ENCODE data around the gene BOC.

Gene BOC

DNA sequence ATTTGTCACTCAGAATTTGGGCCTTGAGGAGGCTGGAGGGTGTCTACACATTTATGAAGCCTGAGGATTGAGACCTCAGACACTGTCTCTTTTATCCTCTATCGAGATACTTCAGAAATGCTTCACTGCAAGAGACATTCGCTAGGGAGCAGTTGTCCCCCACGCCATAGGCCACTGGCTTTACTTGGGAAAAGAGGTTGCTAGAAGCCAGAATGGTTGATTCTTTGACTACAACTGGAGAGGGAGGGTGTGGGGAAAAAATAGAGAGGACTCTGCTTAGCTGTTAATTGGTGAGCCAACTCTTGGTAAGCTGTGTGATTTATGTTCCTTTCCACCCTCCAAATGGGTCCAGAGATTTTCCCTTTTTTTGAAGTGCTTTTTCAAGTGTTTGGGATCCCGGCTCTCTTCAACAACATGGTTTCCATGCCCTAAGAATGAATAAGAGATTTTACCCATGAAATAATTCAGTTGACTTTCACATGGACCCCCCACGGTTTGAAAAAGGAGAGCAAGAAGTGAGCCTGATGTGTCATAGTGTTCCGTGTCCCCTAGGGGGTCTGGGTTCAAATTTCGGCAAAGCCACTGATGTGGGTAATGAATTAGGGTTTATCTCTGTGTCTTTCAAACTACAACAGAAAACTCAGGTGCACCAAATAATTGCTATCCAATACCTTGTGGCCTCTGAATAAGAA is 2.7 kb downstream of the BOC start:
- H3K36me3 ChIP-seq (ENCODE audit: control insufficient read depth, insufficient read depth, low read length), result peaks cover 11% of the 10 kb centered on the region
- H3K9me3 ChIP-seq (ENCODE audit: control insufficient read depth, low read length), result no peaks in the 10 kb centered on the region
- peaks cover 13% of the 10 kb centered on the region for H3K4me1 ChIP-seq (ENCODE audit: control insufficient read depth, insufficient read depth, low read length, poor library complexity, severe bottlenecking)
- peak overlapping the region; percentile 67 for H3K4me3 ChIP-seq (ENCODE audit: extremely low read depth, insufficient read depth, low read length, poor library complexity, severe bottlenecking)
- WGBS, 2 experiments (ENCODE audit: insufficient coverage in 2 of 2), result 89 to 97% methylated on average over 3 to 4 of the region's 7 CpGs
- H3K27ac ChIP-seq (ENCODE audit: low read depth, low read length, severe bottlenecking), result no peak overlapping the region

DNA sequence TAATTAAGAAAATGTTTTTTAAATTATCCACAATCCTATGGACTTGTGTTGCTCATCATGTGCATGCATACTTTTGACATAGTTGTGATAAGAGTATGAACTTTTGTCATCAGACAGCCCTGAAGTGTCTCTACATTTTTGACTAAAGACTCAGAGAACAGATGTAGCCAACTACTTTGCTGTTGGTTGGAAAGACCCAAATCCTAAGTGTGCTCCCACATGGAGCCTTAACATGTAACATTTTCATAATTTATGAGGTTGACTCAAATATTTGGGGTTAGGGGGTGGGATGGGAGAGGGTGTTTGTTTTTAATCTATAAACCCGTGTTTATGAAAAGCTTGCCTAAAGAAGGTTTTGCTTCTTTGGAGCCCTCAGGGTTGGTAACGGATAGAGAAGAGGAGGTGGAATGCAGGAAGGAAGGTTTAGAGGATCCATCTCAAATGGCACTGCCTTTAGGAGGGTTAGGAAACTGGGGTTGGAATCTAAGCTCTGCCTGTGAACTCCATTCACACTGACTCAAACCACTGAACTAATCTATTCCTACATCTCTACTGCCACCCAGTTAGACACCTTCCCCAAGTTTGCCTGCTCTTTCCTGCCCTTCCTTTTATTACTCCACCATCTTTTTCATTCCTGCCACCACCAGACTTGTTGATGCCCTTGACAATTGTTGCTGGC is 3.7 kb downstream of the BOC start:
- WGBS, 2 experiments (ENCODE audit: insufficient coverage in 2 of 2), result 81 to 82% methylated on average over 2 of the region's 2 CpGs
- H3K9me3 ChIP-seq (ENCODE audit: control insufficient read depth, low read length), result no peaks in the 10 kb centered on the region
- peaks cover 11% of the 10 kb centered on the region for H3K36me3 ChIP-seq (ENCODE audit: control insufficient read depth, insufficient read depth, low read length)
- H3K27ac ChIP-seq (ENCODE audit: low read depth, low read length, severe bottlenecking), result no peak overlapping the region
- peaks cover 13% of the 10 kb centered on the region for H3K4me1 ChIP-seq (ENCODE audit: control insufficient read depth, insufficient read depth, low read length, poor library complexity, severe bottlenecking)
- no peak overlapping the region for H3K4me3 ChIP-seq (ENCODE audit: extremely low read depth, insufficient read depth, low read length, poor library complexity, severe bottlenecking)

DNA sequence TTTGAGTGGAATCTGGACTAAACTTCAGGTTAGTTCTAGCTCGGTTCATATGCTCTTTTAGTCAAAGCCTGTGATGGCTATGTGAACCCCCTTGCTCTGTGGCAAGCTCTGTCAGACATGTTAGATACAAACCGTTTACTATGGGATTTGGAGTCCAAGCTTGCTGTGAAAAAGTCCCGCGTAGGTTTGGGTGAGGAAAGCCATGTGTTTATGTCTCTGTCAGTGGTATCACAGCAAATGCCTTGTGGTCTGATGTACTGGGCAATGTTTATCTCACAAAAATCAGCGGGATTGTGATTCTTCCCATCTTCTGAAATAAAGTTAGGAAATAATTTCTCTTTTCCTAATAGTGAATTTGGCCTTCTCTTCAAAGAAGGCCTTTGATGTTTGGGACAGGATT is 5.0 kb downstream of the BOC start:
- H3K36me3 ChIP-seq (ENCODE audit: control insufficient read depth, insufficient read depth, low read length), result peaks cover 19% of the 10 kb centered on the region
- WGBS, 2 experiments (ENCODE audit: insufficient coverage in 2 of 2), result 92 to 100% methylated on average over 4 of the region's 5 CpGs
- H3K27ac ChIP-seq (ENCODE audit: low read depth, low read length, severe bottlenecking), result no peak overlapping the region
- no peak overlapping the region for H3K4me3 ChIP-seq (ENCODE audit: extremely low read depth, insufficient read depth, low read length, poor library complexity, severe bottlenecking)
- H3K9me3 ChIP-seq (ENCODE audit: control insufficient read depth, low read length), result no peaks in the 10 kb centered on the region
- peaks cover 15% of the 10 kb centered on the region for H3K4me1 ChIP-seq (ENCODE audit: control insufficient read depth, insufficient read depth, low read length, poor library complexity, severe bottlenecking)

DNA sequence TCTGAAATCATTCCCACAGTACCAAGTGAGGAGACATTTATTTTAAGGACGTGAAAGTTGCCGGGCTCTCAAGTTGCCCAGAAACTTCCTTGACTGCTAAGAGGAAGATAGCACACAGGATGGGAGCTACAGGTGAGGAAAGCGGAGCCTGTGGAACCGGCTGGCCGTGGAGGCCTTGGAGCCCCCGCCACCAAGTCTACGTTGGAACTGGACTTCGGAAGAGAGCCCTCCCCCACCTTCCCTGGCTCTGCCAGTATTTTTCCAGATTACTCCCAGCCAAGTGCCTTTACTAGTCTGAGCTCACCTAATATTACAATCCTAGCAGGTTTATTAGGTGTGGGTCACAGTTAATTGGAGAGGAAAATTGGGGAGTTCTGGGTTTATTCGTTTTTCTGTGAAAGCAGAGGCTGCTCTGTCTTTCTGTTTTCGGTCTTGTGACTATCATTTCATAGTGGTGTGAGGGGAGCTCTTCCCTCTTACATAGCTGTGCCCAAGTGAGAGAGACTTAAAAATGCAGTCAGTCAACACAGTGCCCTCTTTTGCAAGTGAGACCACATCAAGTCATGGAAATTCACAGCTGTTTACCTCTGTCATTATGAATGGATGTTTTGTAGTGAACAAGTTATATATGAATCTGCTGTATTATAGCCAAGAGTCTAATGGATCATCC is 6.8 kb downstream of the BOC start:
- Histone ChIP-seq H3K9me3 (ENCODE audit: control insufficient read depth, low read length) (no peaks in the 10 kb centered on the region), H3K4me3 (ENCODE audit: extremely low read depth, insufficient read depth, low read length, poor library complexity, severe bottlenecking) (no peak overlapping the region), H3K36me3 (ENCODE audit: control insufficient read depth, insufficient read depth, low read length) (peaks cover 19% of the 10 kb centered on the region), H3K4me1 (ENCODE audit: control insufficient read depth, insufficient read depth, low read length, poor library complexity, severe bottlenecking) (peaks cover 19% of the 10 kb centered on the region), H3K27ac (ENCODE audit: low read depth, low read length, severe bottlenecking) (no peak overlapping the region)
- 80 to 82% methylated on average over 6 to 9 of the region's 10 CpGs for WGBS, 2 experiments (ENCODE audit: insufficient coverage in 2 of 2)

DNA sequence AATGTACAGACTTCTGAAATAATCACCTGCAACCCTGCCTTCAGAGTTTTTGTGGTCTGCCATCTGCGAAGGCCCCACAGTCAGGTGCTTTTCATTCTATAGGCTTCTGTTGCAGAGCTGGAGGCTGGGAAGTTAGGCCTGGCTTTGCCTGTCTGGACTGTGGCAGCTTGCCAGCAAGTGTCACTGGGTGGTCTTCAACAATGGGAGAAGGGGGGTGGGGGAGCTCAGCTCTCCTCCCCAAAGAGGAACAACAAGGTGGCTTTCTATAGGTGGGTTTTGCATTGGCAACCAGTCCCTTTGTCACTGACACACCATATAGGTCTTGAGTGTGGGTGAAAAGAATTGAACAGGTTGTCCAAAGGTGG is 7.3 kb downstream of the BOC start:
- no peak overlapping the region for H3K4me3 ChIP-seq (ENCODE audit: extremely low read depth, insufficient read depth, low read length, poor library complexity, severe bottlenecking)
- no peak overlapping the region for H3K27ac ChIP-seq (ENCODE audit: low read depth, low read length, severe bottlenecking)
- H3K4me1 ChIP-seq (ENCODE audit: control insufficient read depth, insufficient read depth, low read length, poor library complexity, severe bottlenecking), result peaks cover 15% of the 10 kb centered on the region
- no peaks in the 10 kb centered on the region for H3K9me3 ChIP-seq (ENCODE audit: control insufficient read depth, low read length)
- peaks cover 19% of the 10 kb centered on the region for H3K36me3 ChIP-seq (ENCODE audit: control insufficient read depth, insufficient read depth, low read length)
- no CpG with 5 or more reads among the region's 1 CpG for WGBS, 2 experiments (ENCODE audit: insufficient coverage in 2 of 2)

DNA sequence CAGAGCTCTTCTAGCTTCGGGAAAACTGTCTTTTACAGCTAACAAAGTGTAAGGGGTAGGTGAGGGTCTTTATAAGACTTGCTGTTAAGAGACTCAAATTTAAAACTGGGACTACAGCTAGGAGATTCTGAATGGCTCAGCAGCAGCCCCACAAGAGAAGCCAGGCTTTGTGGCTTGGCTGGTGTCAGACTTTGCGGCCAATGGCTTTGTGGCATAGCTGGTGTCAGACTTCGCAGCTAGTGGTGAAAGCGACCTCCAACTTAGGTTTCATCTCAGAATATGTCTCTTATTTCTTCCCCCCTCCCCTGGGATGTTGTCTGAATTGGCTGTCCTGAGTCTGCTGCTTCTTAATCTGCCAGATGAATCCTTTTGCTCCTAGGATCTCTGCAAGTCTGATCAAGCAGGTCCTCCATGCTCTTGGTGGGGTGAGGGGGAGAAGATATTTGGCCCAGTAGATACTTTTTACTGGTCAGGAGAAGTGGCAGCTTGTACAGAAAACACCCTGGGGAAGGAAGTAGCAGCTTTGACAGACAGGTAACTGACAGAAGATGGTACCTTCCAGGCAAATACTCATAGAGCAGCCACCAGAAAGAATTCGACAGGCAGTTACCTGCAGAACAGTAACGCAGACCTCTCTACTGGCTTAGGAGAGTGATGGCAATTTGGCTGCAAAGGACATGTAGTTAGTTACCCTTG is 8.4 kb downstream of the BOC start:
- Histone ChIP-seq H3K27ac (ENCODE audit: low read depth, low read length, severe bottlenecking) (no peak overlapping the region), H3K9me3 (ENCODE audit: control insufficient read depth, low read length) (no peaks in the 10 kb centered on the region), H3K4me1 (ENCODE audit: control insufficient read depth, insufficient read depth, low read length, poor library complexity, severe bottlenecking) (peaks cover 15% of the 10 kb centered on the region), H3K36me3 (ENCODE audit: control insufficient read depth, insufficient read depth, low read length) (peaks cover 23% of the 10 kb centered on the region), H3K4me3 (ENCODE audit: extremely low read depth, insufficient read depth, low read length, poor library complexity, severe bottlenecking) (no peak overlapping the region)
- WGBS, 2 experiments (ENCODE audit: insufficient coverage in 2 of 2), result 61 to 68% methylated on average over 4 to 5 of the region's 6 CpGs

DNA sequence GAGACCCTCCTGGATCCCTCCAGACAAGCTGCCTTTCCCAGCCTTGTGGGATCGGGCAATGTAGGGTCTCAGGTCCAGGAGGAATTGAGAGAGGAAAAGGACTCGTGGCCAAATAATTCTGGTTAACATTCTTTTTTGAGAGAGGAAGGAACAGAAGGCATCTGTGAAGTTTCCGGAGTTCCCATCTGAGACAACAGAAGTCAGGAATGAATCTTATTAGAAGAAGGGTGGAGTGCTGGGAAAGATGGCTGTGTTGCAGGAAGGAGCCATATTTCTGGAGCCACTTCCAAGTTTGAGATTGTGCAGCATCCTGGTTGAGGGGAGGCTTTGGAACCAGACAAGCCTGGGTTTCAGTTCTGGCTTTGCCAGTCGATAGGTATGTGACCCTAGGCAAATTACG is 9.4 kb downstream of the BOC start:
- WGBS, 2 experiments (ENCODE audit: insufficient coverage in 2 of 2), result 90 to 94% methylated on average over 3 to 5 of the region's 5 CpGs
- Histone ChIP-seq H3K4me1 (ENCODE audit: control insufficient read depth, insufficient read depth, low read length, poor library complexity, severe bottlenecking) (peaks cover 14% of the 10 kb centered on the region), H3K4me3 (ENCODE audit: extremely low read depth, insufficient read depth, low read length, poor library complexity, severe bottlenecking) (no peak overlapping the region), H3K36me3 (ENCODE audit: control insufficient read depth, insufficient read depth, low read length) (peaks cover 23% of the 10 kb centered on the region), H3K9me3 (ENCODE audit: control insufficient read depth, low read length) (no peaks in the 10 kb centered on the region), H3K27ac (ENCODE audit: low read depth, low read length, severe bottlenecking) (no peak overlapping the region)

DNA sequence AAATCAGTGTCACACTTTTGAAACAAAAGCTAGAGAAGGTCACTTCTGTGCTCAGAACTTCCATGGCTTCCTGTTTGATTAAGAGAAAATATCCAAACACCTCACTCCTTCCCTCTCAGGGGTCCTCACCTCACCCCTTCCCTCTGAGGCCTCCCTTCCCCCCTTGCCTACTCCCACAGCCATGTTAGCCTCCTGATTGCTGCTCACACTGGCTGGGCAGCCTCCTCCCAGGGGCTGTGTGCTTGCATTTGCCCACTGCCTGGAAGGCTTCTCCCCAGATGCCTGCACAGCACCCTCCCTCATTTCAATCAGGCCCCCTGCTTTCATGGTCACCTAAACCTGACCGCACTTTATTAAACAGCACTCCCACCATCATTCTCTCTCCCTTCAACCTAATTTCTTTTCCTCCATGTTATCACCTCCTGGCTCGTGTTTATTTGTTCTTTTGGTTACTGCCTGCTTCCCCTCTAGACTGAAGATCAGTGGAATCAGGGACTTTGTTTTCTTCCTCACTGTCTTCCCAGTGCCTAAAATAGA is 10.4 kb downstream of the BOC start:
- Histone ChIP-seq H3K4me1 (ENCODE audit: control insufficient read depth, insufficient read depth, low read length, poor library complexity, severe bottlenecking) (peaks cover 15% of the 10 kb centered on the region), H3K36me3 (ENCODE audit: control insufficient read depth, insufficient read depth, low read length) (peaks cover 16% of the 10 kb centered on the region), H3K9me3 (ENCODE audit: control insufficient read depth, low read length) (no peaks in the 10 kb centered on the region), H3K27ac (ENCODE audit: low read depth, low read length, severe bottlenecking) (peak overlapping the region; percentile 73), H3K4me3 (ENCODE audit: extremely low read depth, insufficient read depth, low read length, poor library complexity, severe bottlenecking) (no peak overlapping the region)
- WGBS, 2 experiments (ENCODE audit: insufficient coverage in 2 of 2), result 80 to 88% methylated on average over 2 of the region's 2 CpGs

DNA sequence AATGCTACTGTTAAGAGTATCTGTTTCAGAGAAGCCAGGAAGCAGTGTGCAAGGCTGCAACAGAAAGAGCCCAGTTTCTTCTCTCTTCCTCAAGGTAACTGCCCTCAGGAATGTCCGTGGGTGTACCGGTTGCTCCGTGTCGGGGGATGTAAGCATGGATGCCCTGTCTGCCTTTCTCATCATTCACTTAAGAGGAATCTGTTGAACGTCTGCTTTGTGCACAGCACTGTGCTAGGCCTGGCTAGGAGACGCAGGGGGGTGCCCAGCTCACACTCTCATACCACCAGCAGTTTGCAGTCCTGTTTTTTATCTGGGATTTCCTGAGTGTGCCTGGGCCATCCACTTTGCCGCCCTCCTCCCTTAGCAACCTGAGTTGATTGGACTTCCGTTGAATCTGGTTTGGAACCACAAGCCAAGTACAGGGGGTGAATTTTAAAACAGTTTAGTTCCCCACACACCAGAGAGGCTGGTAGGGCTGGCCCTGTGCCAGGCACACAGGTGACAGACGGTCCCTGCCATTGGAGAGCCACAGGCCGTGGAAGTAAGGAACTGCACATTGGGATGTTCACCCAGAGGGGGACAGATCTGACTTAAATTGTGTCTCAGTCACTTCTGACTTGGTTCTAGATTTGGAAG is 11.2 kb downstream of the BOC start:
- Histone ChIP-seq H3K4me1 (ENCODE audit: control insufficient read depth, insufficient read depth, low read length, poor library complexity, severe bottlenecking) (peaks cover 15% of the 10 kb centered on the region), H3K4me3 (ENCODE audit: extremely low read depth, insufficient read depth, low read length, poor library complexity, severe bottlenecking) (no peak overlapping the region), H3K27ac (ENCODE audit: low read depth, low read length, severe bottlenecking) (peak overlapping the region; percentile 73), H3K36me3 (ENCODE audit: control insufficient read depth, insufficient read depth, low read length) (peaks cover 14% of the 10 kb centered on the region), H3K9me3 (ENCODE audit: control insufficient read depth, low read length) (no peaks in the 10 kb centered on the region)
- 76 to 81% methylated on average over 6 of the region's 10 CpGs for WGBS, 2 experiments (ENCODE audit: insufficient coverage in 2 of 2)

Measured in mesodermal cell (in vitro differentiated cells).